ENCODE measurements around the gene CAMK2G. TPM values are rescaled to one million over a fixed set of nuclear protein-coding genes. Genes with fewer than 3 reads are reported as not detected.

Gene CAMK2G
- polyA plus RNA-seq, 2 of the 4 experiments (the other 2 are of a cell fraction) = 22.6 to 25.5 TPM

DNA sequence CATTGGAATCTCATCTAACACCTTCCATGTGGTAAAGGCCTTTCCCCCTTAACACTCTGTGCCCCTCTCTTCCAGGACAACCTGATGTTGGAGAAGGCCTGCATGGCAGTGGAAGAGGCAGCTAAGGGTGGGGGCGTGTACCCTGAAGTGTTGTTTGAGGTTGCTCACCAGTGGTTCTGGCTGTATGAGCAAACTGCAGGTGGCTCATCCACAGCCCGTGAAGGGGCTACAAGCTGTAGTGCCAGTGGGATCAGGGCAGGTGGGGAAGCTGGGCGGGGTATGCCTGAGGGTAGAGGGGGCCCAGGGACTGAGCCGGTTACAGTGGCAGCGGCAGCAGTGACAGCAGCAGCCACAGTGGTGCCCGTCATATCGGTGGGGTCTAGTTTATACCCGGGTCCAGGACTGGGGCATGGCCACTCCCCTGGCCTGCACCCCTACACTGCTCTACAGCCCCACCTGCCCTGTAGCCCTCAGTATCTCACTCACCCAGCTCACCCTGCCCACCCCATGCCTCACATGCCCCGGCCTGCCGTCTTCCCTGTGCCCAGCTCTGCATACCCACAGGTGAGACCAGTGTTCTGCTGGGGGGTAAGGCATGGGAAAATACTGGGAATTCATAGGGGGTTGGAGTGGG lies 75.3 kb downstream of the CAMK2G start:
- POLR2A ChIA-PET = interaction anchor here (0.6 kb wide), 1 partner anchor 166 kb away, joined by 4 read pairs; no protein-coding TSS in a partner anchor
- WGBS (ENCODE audit: missing lambda C conversion rate) = 94% methylated on average over 10 of the region's 10 CpGs
- H3K4me1 ChIP-seq = no peaks in the 10 kb centered on the region
- no peak overlapping the region for H3K4me3 ChIP-seq
- no peaks in the 10 kb centered on the region for H3K9me3 ChIP-seq
- FAIRE-seq (no peak), ATAC-seq (peak in 1 of 2 experiments; percentile 22; a peak in 3 of 6 replicates), DNase-seq (ENCODE audit: low read depth in 1 of 2, low spot score in 1 of 2) (no peak)
- no peak overlapping the region for H3K27ac ChIP-seq
- CTCF ChIA-PET = interaction anchor here (0.9 to 1.5 kb wide), 5 partner anchors 10 to 158 kb away, joined by 3 to 4 read pairs (median 3); no protein-coding TSS in a partner anchor
- no peak for TF ChIP-seq RAD21 (conservative IDR thresholded peaks at IDR 0.05 in 1 of 2, IDR thresholded peaks at IDR 0.05 in 1 of 2)
- no peak for TF ChIP-seq CHD2 (IDR thresholded peaks at IDR 0.05; ENCODE audit: low read length, partially characterized antibody)
- no peak for TF ChIP-seq KDM5A (IDR thresholded peaks at IDR 0.05)
- TF ChIP-seq, protein P1, sequence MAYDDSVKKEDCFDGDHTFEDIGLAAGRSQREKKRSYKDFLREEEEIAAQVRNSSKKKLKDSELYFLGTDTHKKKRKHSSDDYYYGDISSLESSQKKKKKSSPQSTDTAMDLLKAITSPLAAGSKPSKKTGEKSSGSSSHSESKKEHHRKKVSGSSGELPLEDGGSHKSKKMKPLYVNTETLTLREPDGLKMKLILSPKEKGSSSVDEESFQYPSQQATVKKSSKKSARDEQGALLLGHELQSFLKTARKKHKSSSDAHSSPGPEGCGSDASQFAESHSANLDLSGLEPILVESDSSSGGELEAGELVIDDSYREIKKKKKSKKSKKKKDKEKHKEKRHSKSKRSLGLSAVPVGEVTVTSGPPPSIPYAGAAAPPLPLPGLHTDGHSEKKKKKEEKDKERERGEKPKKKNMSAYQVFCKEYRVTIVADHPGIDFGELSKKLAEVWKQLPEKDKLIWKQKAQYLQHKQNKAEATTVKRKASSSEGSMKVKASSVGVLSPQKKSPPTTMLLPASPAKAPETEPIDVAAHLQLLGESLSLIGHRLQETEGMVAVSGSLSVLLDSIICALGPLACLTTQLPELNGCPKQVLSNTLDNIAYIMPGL (CRISPR knock-in tag; IDR thresholded peaks at IDR 0.05; ENCODE audit: borderline replicate concordance) = no peak
- TF ChIP-seq EP300 (IDR thresholded peaks at IDR 0.05) = no peak
- TF ChIP-seq HOXB13 (CRISPR knock-in tag; IDR thresholded peaks at IDR 0.05; ENCODE audit: low read depth) = no peak
- TF ChIP-seq CHD4 (IDR thresholded peaks at IDR 0.05; ENCODE audit: borderline replicate concordance) = no peak
- TF ChIP-seq NFE2L2 (conservative IDR thresholded peaks at IDR 0.05; ENCODE audit: low read length) = no peak
- TF ChIP-seq FOXS1 (CRISPR knock-in tag; IDR thresholded peaks at IDR 0.05) = no peak
- TF ChIP-seq PHF8 (IDR thresholded peaks at IDR 0.05; ENCODE audit: borderline replicate concordance, low read depth) = no peak
- no peak for TF ChIP-seq RARB (CRISPR knock-in tag; IDR thresholded peaks at IDR 0.05)
- TF ChIP-seq, protein P2, sequence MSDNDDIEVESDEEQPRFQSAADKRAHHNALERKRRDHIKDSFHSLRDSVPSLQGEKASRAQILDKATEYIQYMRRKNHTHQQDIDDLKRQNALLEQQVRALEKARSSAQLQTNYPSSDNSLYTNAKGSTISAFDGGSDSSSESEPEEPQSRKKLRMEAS (IDR thresholded peaks at IDR 0.05) = no peak
- TF ChIP-seq MAFK (IDR thresholded peaks at IDR 0.05; ENCODE audit: partially characterized antibody) = no peak
- no peak for TF ChIP-seq ESRRA (IDR thresholded peaks at IDR 0.05; ENCODE audit: borderline replicate concordance, low read length)
- TF ChIP-seq ZNF302 (CRISPR knock-in tag; IDR thresholded peaks at IDR 0.05) = no peak
- TF ChIP-seq JUNB (IDR thresholded peaks at IDR 0.05) = no peak
- TF ChIP-seq HDAC2 (IDR thresholded peaks at IDR 0.05) = no peak
- no peak overlapping the region for H3K4me2 ChIP-seq

DNA sequence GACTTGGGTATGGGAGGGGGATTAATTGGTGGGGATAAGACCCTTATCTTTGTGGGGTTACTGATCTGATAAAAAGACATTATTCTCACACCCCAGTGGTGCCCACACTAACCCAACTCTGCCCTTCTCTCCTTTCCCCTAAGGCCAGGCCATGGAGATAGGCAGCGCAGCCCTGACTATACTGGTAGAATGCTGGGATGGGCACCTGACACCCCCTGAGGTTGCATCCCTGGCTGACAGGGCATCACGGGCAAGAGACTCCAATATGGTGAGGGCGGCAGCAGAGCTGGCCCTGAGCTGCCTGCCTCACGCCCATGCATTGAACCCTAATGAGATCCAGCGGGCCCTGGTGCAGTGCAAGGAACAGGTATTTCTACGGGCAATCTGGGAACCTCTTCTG lies 76.3 kb downstream of the CAMK2G start:
- no peak for DNase-seq (ENCODE audit: low read depth in 1 of 2, low spot score in 1 of 2)
- Histone ChIP-seq H3K27ac (no peak overlapping the region), H3K4me3 (no peak overlapping the region), H3K9me3 (no peaks in the 10 kb centered on the region), H3K4me1 (no peaks in the 10 kb centered on the region), H3K4me2 (no peak overlapping the region)
- ChIA-PET CTCF (interaction anchor here (0.9 to 1.5 kb wide), 2 partner anchors 9 to 159 kb away, joined by 3 to 4 read pairs; no protein-coding TSS in a partner anchor), POLR2A (no interaction called here)
- TF ChIP-seq CEBPB (IDR thresholded peaks at IDR 0.05) (no peak), MYC (IDR thresholded peaks at IDR 0.05; ENCODE audit: borderline replicate concordance, low read length) (no peak), ZC3H11A (IDR thresholded peaks at IDR 0.05) (no peak), POLR2A (IDR thresholded peaks at IDR 0.05; ENCODE audit: low read length) (no peak), ZSCAN20 (CRISPR knock-in tag; IDR thresholded peaks at IDR 0.05) (no peak), HEYL (CRISPR knock-in tag; IDR thresholded peaks at IDR 0.05) (no peak), CHD2 (IDR thresholded peaks at IDR 0.05; ENCODE audit: low read length, partially characterized antibody) (no peak), NPAS2 (CRISPR knock-in tag; IDR thresholded peaks at IDR 0.05; ENCODE audit: borderline replicate concordance) (no peak), KDM1A (IDR thresholded peaks at IDR 0.05; ENCODE audit: low read depth) (no peak), GATA3 (IDR thresholded peaks at IDR 0.05; ENCODE audit: borderline replicate concordance) (no peak), TP53 (CRISPR knock-in tag; IDR thresholded peaks at IDR 0.05) (no peak), ZFP36 (IDR thresholded peaks at IDR 0.05; ENCODE audit: borderline replicate concordance, partially characterized antibody) (no peak), RARB (CRISPR knock-in tag; IDR thresholded peaks at IDR 0.05) (no peak)
- TF ChIP-seq, protein P3, sequence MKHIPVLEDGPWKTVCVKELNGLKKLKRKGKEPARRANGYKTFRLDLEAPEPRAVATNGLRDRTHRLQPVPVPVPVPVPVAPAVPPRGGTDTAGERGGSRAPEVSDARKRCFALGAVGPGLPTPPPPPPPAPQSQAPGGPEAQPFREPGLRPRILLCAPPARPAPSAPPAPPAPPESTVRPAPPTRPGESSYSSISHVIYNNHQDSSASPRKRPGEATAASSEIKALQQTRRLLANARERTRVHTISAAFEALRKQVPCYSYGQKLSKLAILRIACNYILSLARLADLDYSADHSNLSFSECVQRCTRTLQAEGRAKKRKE (CRISPR knock-in tag; IDR thresholded peaks at IDR 0.05; ENCODE audit: low read depth) = no peak
- TF ChIP-seq, protein P4, sequence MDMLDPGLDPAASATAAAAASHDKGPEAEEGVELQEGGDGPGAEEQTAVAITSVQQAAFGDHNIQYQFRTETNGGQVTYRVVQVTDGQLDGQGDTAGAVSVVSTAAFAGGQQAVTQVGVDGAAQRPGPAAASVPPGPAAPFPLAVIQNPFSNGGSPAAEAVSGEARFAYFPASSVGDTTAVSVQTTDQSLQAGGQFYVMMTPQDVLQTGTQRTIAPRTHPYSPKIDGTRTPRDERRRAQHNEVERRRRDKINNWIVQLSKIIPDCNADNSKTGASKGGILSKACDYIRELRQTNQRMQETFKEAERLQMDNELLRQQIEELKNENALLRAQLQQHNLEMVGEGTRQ (IDR thresholded peaks at IDR 0.05) = no peak
- ATAC-seq = no peak
- 92% methylated on average over 6 of the region's 6 CpGs for whole genome bisulfite sequencing (ENCODE audit: missing lambda C conversion rate)
- no peak for FAIRE-seq
